Retinal pigment epithelial cell (primary cell): ENCODE data around the gene GPR161.
A peak's percentile ranks its signal among the peaks of the same experiment; 100 is the strongest.

ENCODE experiments used
- DNase-seq: peaks from one replicate; pipeline ENCODE4 v3.0.0-alpha.2; 2010; ENCODE audit warnings: low read depth
- H3K4me3 ChIP-seq: 2 replicates; pipeline ENCODE4 v1.5.1; 2011; ENCODE audit warnings: mild to moderate bottlenecking, low read length, control low read depth, moderate library complexity
- TF ChIP-seq, protein P1 (sequence below): conservative IDR thresholded peaks from 2 replicates; pipeline ENCODE4 v1.5.1; 2011; ENCODE audit warnings: low read depth, low read length, control low read depth, inconsistent platforms

GPR161 gene

DNA sequence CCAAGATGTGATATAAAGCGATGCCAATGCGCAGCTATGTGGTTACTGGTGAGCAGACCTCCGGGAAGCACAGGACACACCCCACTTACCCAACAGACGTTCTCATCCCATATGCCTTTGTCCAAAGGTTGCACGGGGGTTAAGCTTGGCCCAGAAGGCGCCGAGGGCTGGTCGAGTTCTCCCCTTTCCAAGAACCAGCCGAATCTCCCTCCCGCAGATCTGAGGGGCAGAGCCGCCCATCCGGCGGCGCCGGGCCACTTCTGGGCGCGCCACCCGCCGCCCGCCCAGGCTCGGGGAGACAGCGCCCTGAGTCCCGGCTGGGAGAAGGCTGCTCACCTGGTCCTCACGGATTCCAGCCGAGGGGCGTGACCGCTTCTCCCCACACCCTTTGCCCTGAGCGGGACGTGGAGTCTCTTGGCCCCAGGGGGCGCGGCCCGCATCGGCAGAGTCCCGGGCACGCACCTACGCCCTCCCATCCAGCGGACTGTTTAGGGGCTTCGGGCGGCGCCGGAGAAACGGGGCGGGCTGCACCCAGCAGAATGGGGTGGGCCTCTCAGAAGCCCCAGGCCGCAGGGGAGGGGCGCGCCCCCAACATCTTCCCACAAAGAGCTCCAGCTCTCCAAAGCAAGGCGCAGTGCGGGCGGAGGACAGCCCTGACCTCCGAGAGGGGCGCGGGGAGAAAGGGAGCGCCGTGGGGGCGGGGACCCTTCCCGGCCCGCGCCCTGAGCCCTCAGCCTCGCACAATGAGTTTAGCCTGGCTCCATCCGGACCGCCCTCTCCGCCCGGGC, 615 bp downstream of the GPR161 start:
- no peak for DNase-seq
- H3K4me3 ChIP-seq = peak overlapping the region; percentile 66
- TF ChIP-seq, protein P1, sequence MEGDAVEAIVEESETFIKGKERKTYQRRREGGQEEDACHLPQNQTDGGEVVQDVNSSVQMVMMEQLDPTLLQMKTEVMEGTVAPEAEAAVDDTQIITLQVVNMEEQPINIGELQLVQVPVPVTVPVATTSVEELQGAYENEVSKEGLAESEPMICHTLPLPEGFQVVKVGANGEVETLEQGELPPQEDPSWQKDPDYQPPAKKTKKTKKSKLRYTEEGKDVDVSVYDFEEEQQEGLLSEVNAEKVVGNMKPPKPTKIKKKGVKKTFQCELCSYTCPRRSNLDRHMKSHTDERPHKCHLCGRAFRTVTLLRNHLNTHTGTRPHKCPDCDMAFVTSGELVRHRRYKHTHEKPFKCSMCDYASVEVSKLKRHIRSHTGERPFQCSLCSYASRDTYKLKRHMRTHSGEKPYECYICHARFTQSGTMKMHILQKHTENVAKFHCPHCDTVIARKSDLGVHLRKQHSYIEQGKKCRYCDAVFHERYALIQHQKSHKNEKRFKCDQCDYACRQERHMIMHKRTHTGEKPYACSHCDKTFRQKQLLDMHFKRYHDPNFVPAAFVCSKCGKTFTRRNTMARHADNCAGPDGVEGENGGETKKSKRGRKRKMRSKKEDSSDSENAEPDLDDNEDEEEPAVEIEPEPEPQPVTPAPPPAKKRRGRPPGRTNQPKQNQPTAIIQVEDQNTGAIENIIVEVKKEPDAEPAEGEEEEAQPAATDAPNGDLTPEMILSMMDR = no peak

DNA sequence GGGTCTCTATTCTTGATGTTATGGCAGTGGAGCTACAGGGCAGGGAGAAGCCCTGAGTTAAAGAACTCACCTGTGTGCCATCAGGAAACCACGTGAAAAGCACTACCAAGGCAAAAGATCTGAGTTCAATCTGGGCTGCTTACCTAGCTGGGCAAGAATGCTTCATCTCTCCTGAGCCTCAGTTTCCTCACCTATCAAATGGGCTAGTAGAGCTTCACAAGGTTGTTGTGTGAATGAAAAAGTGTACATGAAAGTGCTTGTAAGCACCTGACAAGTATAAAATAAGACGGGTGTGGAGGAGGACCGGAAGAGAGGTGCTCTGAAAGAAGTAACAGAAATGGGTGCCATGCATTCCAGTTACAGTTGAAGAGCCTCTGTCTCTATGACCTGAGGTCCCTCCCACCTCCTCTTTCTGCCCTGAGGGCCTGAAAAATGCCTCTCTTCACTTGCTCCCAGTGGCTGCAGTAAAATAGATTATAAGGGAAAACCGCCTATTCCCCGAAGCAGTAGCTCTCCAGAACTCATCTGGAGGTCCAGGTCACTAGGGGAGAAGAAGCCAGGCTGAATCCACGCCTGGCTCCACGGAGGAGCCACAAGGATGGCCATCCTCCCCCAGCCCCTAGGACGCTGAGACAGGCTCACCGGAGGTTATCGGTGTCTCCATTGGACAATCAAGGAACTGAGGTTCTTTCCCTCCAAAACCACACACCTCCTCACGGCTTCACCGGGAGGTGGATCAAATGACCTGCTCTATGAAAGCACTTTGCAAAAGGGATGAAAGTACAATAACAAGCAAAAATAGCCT, 1.4 kb downstream of the GPR161 start:
- no peak for DNase-seq
- TF ChIP-seq, protein P1 = no peak
- H3K4me3 ChIP-seq = peak overlapping the region; percentile 66

DNA sequence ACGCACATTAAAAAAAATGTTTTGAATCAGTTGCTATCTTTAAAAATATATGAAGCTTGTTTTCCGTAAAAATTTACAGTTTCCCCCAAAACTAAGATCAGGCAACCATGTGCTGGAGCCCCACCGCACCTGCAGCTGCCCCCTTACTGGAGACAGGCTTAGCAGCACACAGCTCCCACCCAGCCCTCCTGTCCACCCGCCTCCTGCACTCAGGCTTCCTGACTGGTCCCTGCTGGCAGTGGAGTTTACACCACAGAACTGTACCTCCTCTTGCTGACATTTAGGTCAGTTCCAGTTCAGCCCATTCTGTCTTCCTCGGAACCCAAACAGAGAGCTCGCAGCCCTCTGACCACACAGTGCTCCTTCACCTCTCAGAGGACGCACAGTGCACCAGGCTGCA, 2.1 kb downstream of the GPR161 start:
- DNase-seq = no peak
- H3K4me3 ChIP-seq = no peak overlapping the region
- TF ChIP-seq, protein P1 = no peak

DNA sequence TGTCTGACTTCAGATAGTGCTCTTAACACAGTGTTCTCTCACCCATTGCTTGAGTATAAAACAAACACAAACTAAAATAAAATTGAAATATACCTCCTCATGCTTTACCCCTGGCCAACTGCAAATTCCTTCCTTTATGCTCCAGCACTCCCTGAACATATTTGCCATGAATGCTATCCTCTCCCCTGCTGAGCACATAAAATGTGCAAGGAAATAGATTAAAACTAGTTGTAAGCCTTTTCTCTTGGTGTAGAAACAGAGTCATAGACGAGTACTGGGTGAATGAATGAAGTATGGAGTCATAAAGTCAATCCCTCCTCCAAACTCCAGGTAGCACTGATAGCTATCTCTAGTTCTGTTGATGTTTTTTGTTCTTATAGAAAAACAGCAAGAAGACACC, 2.6 kb downstream of the GPR161 start:
- TF ChIP-seq, protein P1 = no peak
- H3K4me3 ChIP-seq = no peak overlapping the region
- DNase-seq = no peak

DNA sequence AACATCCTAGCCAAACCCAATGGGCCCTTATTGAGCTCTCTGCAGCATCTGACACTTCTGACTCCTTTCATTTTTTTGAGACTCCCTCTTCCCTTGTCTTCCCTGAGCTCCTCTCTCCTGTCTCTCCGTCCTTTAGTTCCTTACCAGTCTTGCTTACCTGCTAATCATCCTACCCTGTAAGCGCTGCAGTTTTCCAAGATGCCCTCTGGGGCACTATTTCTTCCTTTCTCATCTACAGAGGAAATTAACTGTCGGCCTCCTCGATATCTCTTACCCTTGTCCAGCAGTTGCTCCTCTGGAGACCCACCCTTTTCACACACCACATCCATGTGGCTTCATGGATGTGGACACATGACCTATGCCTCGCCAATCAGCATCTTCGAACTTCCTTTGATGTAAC, 6.8 kb downstream of the GPR161 start:
- no peak overlapping the region for H3K4me3 ChIP-seq
- TF ChIP-seq, protein P1 = no peak
- DNase-seq = no peak

DNA sequence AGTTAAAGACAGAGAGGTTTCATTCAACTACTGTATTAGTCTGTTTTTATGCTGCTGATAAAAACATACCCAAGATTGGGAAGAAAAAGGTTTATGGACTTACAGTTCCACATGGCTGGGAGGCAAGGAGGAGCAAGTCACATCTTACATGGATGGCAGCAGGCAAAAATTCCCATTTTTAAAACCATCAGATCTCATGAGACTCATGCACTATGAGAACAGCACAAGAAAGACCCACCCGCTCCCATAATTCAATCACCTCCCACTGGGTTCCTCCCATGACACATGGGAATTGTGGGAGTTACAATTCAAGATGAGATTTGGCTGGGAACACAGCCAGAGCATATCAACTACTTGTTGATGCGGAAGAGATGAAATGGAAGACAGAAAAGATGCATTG, 9.2 kb downstream of the GPR161 start:
- TF ChIP-seq, protein P1 = no peak
- no peak for DNase-seq
- no peak overlapping the region for H3K4me3 ChIP-seq

DNA sequence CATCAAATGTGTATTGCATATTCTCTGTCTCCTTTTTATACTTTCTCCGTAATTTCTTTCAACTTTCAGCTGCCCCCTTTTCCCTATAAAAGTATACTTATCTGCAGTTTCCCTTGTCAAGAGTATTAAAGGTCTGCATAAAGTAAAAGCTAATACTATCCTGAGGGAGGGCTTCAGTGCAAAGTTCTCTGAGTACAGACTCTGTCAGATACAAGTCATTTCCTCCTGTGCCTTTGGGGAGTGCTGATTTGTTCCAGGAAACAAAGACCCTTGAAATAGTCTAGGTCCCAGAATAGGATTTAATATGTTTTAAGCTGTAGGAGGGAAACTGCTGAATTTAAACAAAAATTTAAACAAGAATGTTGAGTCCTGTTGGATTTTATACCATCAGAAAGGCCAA, 11.7 kb downstream of the GPR161 start:
- TF ChIP-seq, protein P1 = no peak
- no peak for DNase-seq
- no peak overlapping the region for H3K4me3 ChIP-seq
